NCI-H524 (cell line): ENCODE data around the gene KRTAP10-1.

Source experiments
- DNase-seq, 2 experiments: peaks; one replicate each; lab custom pipeline; 2025; lab: John Stamatoyannopoulos, UW

The KRTAP10-1 gene

GRCh38 chr21:44502171-44502958 is 37.6 kb downstream of the KRTAP10-1 start:
- no peak for DNase-seq

- no peak for DNase-seq
These were observed 39.9 kb downstream of the KRTAP10-1 start for GRCh38 chr21:44500111-44500510.

- no peak for DNase-seq
These were observed 40.4 kb downstream of the KRTAP10-1 start for GRCh38 chr21:44499631-44500030.

GRCh38 chr21:44499211-44499560 is 40.8 kb downstream of the KRTAP10-1 start:
- DNase-seq: no peak

GRCh38 chr21:44498280-44499210 is 41.5 kb downstream of the KRTAP10-1 start:
- no peak for DNase-seq

- DNase-seq: no peak
These were observed 42.3 kb downstream of the KRTAP10-1 start for GRCh38 chr21:44497703-44498126.

- no peak for DNase-seq
These were observed 43.1 kb downstream of the KRTAP10-1 start for GRCh38 chr21:44496564-44497550.

GRCh38 chr21:44495611-44496563 is 44.1 kb downstream of the KRTAP10-1 start:
- no peak for DNase-seq

- DNase-seq: no peak
These were observed 45.0 kb downstream of the KRTAP10-1 start for GRCh38 chr21:44494956-44495355.

GRCh38 chr21:44494418-44494817 is 45.6 kb downstream of the KRTAP10-1 start:
- DNase-seq: no peak

GRCh38 chr21:44492567-44493385 is 47.2 kb downstream of the KRTAP10-1 start:
- DNase-seq: no peak

- DNase-seq: no peak
These were observed 49.2 kb downstream of the KRTAP10-1 start for GRCh38 chr21:44490816-44491215.

GRCh38 chr21:44490405-44490804 is 49.6 kb downstream of the KRTAP10-1 start:
- DNase-seq: no peak

- DNase-seq: no peak
These were observed 50.0 kb downstream of the KRTAP10-1 start for GRCh38 chr21:44489962-44490361.
